Measurements from ENCODE around the gene TCAIM.
"Not testable (repeated sequence)": the region's sequence is repeated elsewhere in the genome, so short reads cannot be mapped to it uniquely, and the experiment has no call there.

Gene TCAIM

DNA sequence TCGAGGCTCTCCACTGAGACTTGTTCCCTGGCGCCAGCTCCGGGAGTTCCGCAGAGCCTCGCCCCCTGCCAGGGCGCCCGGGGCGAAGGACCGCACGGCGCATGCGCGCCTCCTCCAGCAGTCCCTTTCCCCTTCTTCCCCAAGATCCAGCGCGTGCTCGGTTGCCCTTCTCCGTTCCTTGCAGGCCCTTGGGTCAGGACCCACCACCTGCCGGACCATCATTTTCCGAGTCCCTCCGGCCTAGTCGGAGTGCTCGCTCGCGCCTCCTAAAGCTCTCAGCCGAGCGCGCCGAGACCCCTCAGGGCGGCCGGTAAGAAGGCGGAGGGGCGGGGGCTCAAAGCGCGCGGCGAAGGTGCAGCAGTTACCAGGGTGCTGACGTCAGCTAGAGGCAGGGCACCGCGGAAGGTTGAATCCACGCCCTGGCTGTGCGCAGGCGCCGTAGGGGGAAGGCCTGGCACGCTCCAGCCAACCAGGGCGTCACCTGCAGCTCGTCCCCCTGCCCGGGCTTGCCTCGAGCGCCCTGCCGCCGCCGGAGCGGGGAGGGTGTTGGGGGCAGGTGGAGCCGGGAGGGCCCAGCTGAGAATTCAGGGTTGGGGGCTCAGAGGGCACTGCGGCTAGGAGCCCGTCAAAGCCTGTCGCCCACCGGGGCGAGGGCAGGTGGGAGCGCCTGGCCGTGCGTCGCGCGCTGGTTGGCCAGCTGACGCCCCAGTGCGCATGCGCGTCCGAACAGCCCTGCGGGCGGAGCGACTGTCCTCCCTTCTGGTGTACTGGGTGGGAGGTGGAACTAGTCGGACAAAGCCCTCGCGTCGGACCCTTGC, at the start of gene TCAIM:
TSS of gene TCAIM (plus strand) at position 757 of the 818 bp plus-strand sequence. CDS start 16,017 bp downstream, outside the sequence.
- DNase-seq = peak; percentile 97

- DNase-seq = no peak
Observed at GRCh38 chr3:44289882-44290462, 48.6 kb upstream of the TCAIM start.

GRCh38 chr3:44292276-44292675, 46.3 kb upstream of the TCAIM start:
- DNase-seq = no peak

DNA sequence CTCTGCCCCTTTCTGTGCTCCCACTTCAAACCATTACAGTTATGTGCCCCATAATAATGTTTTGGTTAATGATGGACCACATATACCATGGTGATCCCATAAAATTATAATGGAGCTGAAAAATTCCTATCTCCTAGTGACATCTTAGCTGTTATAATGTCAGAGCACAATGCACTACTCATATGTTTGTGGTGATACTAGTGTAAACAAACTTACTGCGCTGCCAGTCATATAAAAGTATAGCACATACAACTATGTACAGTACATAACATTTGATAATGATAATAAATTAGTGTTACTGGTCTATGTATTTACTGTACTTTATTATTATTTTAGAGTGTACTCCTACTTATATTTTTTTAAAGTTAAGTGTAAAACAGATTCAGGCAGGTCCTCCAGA, 45.6 kb upstream of the TCAIM start:
- DNase-seq = no peak

DNA sequence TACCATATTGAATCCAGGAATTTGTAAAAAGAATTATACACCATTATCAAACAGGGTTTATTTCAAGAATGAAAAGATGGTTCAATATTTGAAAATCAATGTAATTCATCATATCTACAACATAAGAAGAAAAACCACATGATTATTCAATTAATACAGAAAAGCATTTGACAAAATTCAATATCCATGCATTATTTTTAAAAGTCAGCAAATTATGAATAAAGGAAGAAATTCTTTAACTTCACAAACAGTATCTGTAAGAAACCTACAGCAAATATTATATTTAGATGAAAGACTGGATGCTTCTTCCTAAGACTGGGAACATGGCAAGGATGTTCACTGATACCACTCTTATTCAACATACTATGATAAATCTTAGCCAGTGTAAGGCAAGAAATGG, 41.3 kb upstream of the TCAIM start:
- DNase-seq = no peak

- no peak for DNase-seq
Observed at GRCh38 chr3:44301746-44302145, 36.8 kb upstream of the TCAIM start.

- DNase-seq = no peak
Observed at GRCh38 chr3:44309500-44309899, 29.1 kb upstream of the TCAIM start.

GRCh38 chr3:44318891-44319311, 19.7 kb upstream of the TCAIM start:
- DNase-seq = no peak

GRCh38 chr3:44321335-44321734, 17.2 kb upstream of the TCAIM start:
- no peak for DNase-seq

- peak; percentile 86 for DNase-seq
Observed at GRCh38 chr3:44323341-44323955, 15.1 kb upstream of the TCAIM start.

GRCh38 chr3:44324584-44324983, 14.0 kb upstream of the TCAIM start:
- no peak for DNase-seq

GRCh38 chr3:44326019-44326418, 12.5 kb upstream of the TCAIM start:
- DNase-seq = no peak

DNA sequence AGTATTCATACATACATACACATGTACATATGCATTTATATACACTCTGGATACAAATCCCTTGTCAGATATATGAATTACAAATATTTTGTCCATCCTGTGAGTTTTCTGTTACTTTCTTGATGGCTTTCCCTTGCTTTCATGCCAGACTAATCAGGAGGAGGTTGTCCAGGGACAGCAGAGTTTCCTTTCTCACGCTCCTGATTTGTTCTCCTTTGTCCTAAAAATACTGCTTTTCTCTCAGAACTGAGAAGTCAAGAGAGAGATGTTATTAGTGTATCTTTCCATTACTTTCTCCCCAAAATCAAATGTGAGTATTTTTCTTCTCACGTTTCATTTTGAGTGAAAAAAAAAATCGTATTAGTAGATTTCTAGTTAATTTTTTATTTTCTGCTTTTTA, 12.1 kb upstream of the TCAIM start:
- no peak for DNase-seq

DNA sequence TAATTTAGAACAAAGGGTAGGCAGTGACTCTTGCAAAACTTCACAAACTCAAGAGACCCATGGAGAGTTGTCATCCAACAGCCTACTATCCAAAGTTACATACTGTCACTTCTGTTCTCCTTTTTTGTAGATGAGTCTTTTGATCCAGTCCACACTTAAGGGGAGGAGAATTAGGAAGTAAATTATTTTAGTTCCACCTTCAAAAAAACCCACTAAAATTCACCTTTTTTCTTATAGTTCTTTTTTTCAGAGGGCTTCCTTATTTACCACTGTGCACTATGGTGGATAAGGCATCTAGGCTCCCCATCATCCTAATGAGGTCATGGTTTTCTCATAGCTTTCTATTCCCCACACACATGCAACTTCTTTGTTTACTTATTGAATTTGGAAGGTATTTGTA, 8.6 kb upstream of the TCAIM start:
- DNase-seq = no peak

- DNase-seq = no peak
Observed at GRCh38 chr3:44330444-44330843, 8.1 kb upstream of the TCAIM start.

GRCh38 chr3:44334326-44334725, 4.2 kb upstream of the TCAIM start:
- no peak for DNase-seq

DNA sequence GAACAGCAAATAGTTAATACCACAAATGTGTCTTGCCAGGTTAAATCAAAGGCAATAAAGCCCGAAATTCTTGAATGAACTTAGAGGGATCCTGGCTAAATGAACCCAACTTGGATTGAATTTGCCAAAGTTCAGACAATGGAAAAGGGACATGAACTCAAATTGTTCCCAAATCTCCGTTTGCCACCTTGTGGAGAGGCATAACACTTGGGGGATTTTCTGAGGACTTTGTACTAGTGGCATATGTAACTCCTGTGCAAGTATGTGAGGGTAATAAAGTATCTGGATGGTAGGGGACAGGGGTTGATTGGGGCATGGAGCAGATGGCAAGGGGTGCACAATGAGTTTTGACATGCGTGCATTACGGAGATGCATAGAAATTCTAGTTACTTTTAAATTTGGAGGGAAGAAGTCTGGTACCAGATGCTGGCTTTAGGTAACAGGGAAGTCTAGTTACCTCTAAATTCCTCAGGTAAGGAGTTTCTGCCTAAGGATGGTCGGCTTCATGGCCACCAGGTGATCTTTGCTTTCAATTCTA, 1.2 kb upstream of the TCAIM start:
- peak; percentile 28 for DNase-seq

DNA sequence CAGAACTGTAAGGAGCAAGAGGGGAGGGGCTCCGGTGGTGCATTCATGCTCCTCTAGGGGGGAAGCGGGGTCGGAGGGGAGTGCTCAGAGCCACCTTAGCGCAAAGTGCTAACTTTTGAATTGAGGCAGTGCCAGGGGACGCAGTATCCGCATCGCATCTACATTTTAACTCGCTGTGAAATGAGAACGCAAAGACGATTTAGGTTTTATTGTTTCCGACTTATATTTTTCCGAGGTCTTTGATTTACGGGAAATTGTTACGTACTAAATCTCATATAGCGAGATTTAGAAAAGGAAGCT, 212 bp downstream of the TCAIM start:
- no peak for DNase-seq

DNA sequence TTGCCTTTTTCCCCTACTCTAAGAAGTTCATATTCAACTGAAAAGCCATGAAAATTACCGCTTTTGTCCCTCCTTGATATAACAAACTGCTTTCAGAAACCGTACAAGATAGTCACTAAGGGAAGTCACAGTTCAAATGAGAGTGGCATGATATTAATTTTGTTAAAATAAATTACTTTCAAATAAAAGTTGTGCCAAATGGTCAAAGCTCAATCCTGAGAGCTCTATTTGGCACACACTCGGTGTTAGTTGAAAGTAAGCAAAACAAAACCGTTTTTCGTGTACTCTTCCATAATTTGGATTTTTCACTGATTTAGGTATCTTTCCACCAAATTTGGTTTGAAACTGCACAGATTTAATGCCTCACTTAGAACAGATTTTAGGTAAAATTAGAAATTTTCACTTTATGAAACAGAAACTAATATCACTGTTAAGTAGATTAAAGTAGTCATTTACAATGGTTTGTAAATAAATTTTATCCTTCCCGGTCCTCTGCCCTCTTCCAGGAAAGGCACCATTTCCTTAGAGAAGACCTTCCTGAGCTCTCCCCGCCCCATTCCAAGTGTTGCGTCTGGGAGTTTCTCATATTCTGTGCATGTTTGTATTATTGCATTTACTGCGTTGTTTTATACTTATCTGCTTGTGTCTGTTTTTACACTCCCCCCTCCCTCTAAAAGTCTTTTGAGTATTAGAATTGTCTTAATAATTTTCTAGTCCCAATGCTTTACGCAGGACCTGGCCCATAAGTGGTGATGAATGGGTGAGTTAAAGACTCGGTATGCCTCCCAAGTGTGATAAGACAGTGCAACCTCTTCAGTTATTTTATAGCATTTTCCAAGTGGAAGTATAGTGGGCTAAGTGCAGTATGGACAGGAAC, 853 bp downstream of the TCAIM start:
- DNase-seq = no peak

GRCh38 chr3:44340058-44340395, 1.5 kb downstream of the TCAIM start:
- peak; percentile 63 for DNase-seq

DNA sequence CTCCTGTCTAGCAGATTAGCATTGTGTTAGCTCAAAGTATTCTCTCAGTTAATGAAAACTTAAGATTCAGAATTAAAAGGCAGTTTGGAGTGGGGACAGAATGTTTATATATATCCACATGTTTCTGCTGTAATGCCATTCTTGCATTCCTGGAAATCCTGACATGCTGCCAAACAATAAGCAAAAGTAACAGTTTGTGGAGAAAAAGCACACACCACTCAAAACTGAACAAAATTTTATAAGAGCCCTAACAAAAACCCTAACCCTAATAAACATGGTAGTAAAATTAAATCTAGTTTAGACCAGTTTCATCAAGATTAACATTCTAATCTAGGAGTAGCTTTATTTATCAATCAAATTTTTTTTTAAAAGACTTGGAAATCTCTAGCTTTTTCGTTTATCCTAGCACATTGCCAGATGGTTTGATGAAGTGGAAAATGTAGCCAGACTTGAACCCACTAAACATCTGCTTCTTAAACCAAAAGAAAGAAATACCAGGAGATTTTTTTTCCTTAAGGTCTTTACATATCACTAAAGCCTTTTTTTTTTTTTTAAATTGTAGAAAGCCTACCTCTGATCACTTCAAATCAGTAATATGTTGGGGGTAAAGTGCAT, 3.7 kb downstream of the TCAIM start:
- DNase-seq = no peak

GRCh38 chr3:44343421-44343820, 4.9 kb downstream of the TCAIM start:
- DNase-seq = no peak

GRCh38 chr3:44346590-44346989, 8.0 kb downstream of the TCAIM start:
- not testable (repeated sequence) for DNase-seq

Data from OCI-M1 (cell line).